ENCODE results near the gene MIX23. TPM values are rescaled to one million over a fixed set of nuclear protein-coding genes. Genes with fewer than 3 reads are reported as not detected.

MIX23 gene
- polyA plus RNA-seq, 1 of the 3 experiments (the other 2 are of a cell fraction) = 11.2 TPM

- H3K4me2 ChIP-seq = no peak overlapping the region
- no peak overlapping the region for H2AFZ ChIP-seq (ENCODE audit: low read depth)
- no peaks in the 10 kb centered on the region for H3K79me2 ChIP-seq (ENCODE audit: insufficient read depth)
- no peak overlapping the region for H3K27ac ChIP-seq (ENCODE audit: low read depth in 2 of 2, low read length in 1 of 2)
- H3F3A ChIP-seq (replicated peaks; ENCODE audit: insufficient read depth) = no peaks in the 10 kb centered on the region
- ChIA-PET POLR2A (no interaction called here), CTCF (no interaction called here)
- no peak overlapping the region for H3K9ac ChIP-seq
- peaks cover under 1% of the 10 kb centered on the region; the same call in 1 of the 2 replicates for H3K27me3 ChIP-seq (ENCODE audit: insufficient read depth)
- H3K4me3 ChIP-seq (ENCODE audit: low read depth in 2 of 2, low read length in 1 of 2) = no peak overlapping the region
- no peaks in the 10 kb centered on the region for H3K9me2 ChIP-seq
- TF ChIP-seq NRF1 (IDR thresholded peaks at IDR 0.05; ENCODE audit: low read depth, low read length) (no peak), RAD21 (IDR thresholded peaks at IDR 0.05; ENCODE audit: low read length) (no peak), SMC3 (IDR thresholded peaks at IDR 0.05; ENCODE audit: low read depth, low read length) (no peak), SIN3A (IDR thresholded peaks at IDR 0.05; ENCODE audit: borderline replicate concordance, low read depth, low read length) (no peak), MEF2A (IDR thresholded peaks at IDR 0.05; ENCODE audit: borderline replicate concordance, low read depth) (no peak), MXI1 (IDR thresholded peaks at IDR 0.05; ENCODE audit: low read depth, low read length) (no peak), YY1 (IDR thresholded peaks at IDR 0.05; ENCODE audit: low read depth) (no peak), RCOR1 (IDR thresholded peaks at IDR 0.05; ENCODE audit: low read length) (no peak), NFIC (IDR thresholded peaks at IDR 0.05; ENCODE audit: borderline replicate concordance) (no peak)
- TF ChIP-seq, protein P1, sequence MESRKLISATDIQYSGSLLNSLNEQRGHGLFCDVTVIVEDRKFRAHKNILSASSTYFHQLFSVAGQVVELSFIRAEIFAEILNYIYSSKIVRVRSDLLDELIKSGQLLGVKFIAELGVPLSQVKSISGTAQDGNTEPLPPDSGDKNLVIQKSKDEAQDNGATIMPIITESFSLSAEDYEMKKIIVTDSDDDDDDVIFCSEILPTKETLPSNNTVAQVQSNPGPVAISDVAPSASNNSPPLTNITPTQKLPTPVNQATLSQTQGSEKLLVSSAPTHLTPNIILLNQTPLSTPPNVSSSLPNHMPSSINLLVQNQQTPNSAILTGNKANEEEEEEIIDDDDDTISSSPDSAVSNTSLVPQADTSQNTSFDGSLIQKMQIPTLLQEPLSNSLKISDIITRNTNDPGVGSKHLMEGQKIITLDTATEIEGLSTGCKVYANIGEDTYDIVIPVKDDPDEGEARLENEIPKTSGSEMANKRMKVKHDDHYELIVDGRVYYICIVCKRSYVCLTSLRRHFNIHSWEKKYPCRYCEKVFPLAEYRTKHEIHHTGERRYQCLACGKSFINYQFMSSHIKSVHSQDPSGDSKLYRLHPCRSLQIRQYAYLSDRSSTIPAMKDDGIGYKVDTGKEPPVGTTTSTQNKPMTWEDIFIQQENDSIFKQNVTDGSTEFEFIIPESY (IDR thresholded peaks at IDR 0.05; ENCODE audit: borderline replicate concordance, low read depth) = no peak
- TF ChIP-seq, protein P2, sequence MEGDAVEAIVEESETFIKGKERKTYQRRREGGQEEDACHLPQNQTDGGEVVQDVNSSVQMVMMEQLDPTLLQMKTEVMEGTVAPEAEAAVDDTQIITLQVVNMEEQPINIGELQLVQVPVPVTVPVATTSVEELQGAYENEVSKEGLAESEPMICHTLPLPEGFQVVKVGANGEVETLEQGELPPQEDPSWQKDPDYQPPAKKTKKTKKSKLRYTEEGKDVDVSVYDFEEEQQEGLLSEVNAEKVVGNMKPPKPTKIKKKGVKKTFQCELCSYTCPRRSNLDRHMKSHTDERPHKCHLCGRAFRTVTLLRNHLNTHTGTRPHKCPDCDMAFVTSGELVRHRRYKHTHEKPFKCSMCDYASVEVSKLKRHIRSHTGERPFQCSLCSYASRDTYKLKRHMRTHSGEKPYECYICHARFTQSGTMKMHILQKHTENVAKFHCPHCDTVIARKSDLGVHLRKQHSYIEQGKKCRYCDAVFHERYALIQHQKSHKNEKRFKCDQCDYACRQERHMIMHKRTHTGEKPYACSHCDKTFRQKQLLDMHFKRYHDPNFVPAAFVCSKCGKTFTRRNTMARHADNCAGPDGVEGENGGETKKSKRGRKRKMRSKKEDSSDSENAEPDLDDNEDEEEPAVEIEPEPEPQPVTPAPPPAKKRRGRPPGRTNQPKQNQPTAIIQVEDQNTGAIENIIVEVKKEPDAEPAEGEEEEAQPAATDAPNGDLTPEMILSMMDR (IDR thresholded peaks at IDR 0.05) = no peak
- no peaks in the 10 kb centered on the region for H4K20me1 ChIP-seq (ENCODE audit: insufficient read depth)
- DNase-seq = no peak
- H3K4me1 ChIP-seq (ENCODE audit: control insufficient read depth in 1 of 2, insufficient read depth in 2 of 2, low read depth in 1 of 2, low read length in 1 of 2) = no peaks in the 10 kb centered on the region
- H3K36me3 ChIP-seq (replicated peaks in 1 of 2; ENCODE audit: control insufficient read depth in 1 of 2, insufficient read depth in 2 of 2, low read length in 1 of 2) = no peaks in the 10 kb centered on the region
- H3K9me3 ChIP-seq = no peaks in the 10 kb centered on the region
- 33% methylated on average over 1 of the region's 1 CpG for WGBS (ENCODE audit: low lambda C conversion rate)
Measured at GRCh38 chr3:122310361-122310760, 72.7 kb downstream of the MIX23 start.

Small RNA genes within 50 kb of the gene (small RNA-seq; reads per million reads assigned to genes)
- gene AC083798.1 = 0 reads per million in 7 experiments

Other genes with a start within 250 kb of the MIX23 start
- not detected in 2 replicates for gene CASR, start 199.6 kb downstream of the MIX23 start, polyA plus RNA-seq (2012; rRNA removed)
- gene CSTA, start 58.0 kb downstream of the MIX23 start, polyA plus RNA-seq (2012; rRNA removed) = not detected in 2 replicates
- gene FAM162A, start 951 bp upstream of the MIX23 start, polyA plus RNA-seq (2012; rRNA removed) = 35.1 and 35.3 TPM in 2 replicates
- 2.2 and 3.5 TPM in 2 replicates for gene WDR5B, start 32.8 kb upstream of the MIX23 start, polyA plus RNA-seq (2012; rRNA removed)
- gene KPNA1, start 131.7 kb upstream of the MIX23 start, polyA plus RNA-seq (2012; rRNA removed) = 21.6 and 32.0 TPM in 2 replicates
- gene PARP9, start 181.1 kb upstream of the MIX23 start, polyA plus RNA-seq (2012; rRNA removed) = 13.5 and 17.4 TPM in 2 replicates
- gene DTX3L, start 181.1 kb upstream of the MIX23 start, polyA plus RNA-seq (2012; rRNA removed) = 2.6 and 2.7 TPM in 2 replicates
- gene PARP15, start 194.4 kb upstream of the MIX23 start, polyA plus RNA-seq (2012; rRNA removed) = not detected in 2 replicates

All from SK-N-SH (cell line).